Endothelial cell of umbilical vein (primary cell): ENCODE results near the gene AMPD1. TPM values are rescaled to one million over a fixed set of nuclear protein-coding genes. Genes with fewer than 3 reads are reported as not detected.

ENCODE experiments used
- BruUV-seq: library from RNA; stranded (reverse); fragments of 400-500 nt; replicated peaks from 2 replicates; lab custom pipeline; 2021; lab: Mats Ljungman, UMichigan
- CTCF ChIA-PET: fragments of 300-600, 350-600 bp; sonication (Branson Sonifier 250); formaldehyde crosslinking; loops from one replicate; lab custom pipeline; 2021; ENCODE audit warnings: antibody characterized with exemption, inconsistent platforms; lab: Charles Lee
- POLR2A ChIA-PET: fragments of 300-600, 350-600 bp; sonication (Branson Sonifier 250); formaldehyde crosslinking; loops from one replicate; lab custom pipeline; 2021; ENCODE audit warnings: antibody characterized with exemption, inconsistent platforms; lab: Charles Lee
- DNase-seq: peaks from one replicate; pipeline ENCODE4 v3.0.0-alpha.2; 2011; ENCODE audit warnings: low read depth, low spot score
- FAIRE-seq: peaks from 2 replicates; lab custom pipeline; 2011; peaks lifted over from hg19 to GRCh38; lab: Jason Lieb, UNC
- H2AFZ ChIP-seq: 2 replicates; pipeline ENCODE4 v1.6.0; 2012; ENCODE audit warnings: low read depth, low read length, control low read depth, inconsistent platforms
- H3K27ac ChIP-seq: 2 replicates; pipeline ENCODE4 v1.5.1; 2011; ENCODE audit warnings: low read depth, mild to moderate bottlenecking, control low read depth, low read length, moderate library complexity; ENCODE audit not compliant: insufficient read depth
- H3K27me3 ChIP-seq, 2 experiments: 2 replicates each; pipeline versions ENCODE4 v1.6.0 to v1.6.1; 2011; ENCODE audit warnings: low read length in 2 of 2, mixed read lengths in 1 of 2; ENCODE audit not compliant: control insufficient read depth in 2 of 2, insufficient read depth in 2 of 2
- H3K36me3 ChIP-seq, 2 experiments: 2 replicates in 1 of 2; 3 replicates in 1 of 2; pipeline ENCODE4 v1.5.1; 2011; ENCODE audit warnings: low read length in 2 of 2, mild to moderate bottlenecking in 1 of 2, moderate library complexity in 1 of 2; ENCODE audit not compliant: control insufficient read depth in 2 of 2, insufficient read depth in 2 of 2; ENCODE audit errors: extremely low read depth in 1 of 2
- H3K4me1 ChIP-seq: 3 replicates; pipeline ENCODE4 v1.5.1; 2011; ENCODE audit warnings: mild to moderate bottlenecking, low read length; ENCODE audit not compliant: control insufficient read depth, insufficient read depth; ENCODE audit errors: extremely low read depth
- H3K4me2 ChIP-seq: 2 replicates; pipeline ENCODE4 v1.6.1; 2011; ENCODE audit warnings: low read length, control low read depth, mixed read lengths; ENCODE audit not compliant: insufficient read depth
- H3K4me3 ChIP-seq, 3 experiments: fragments of 200-600 bp in 1 of 3; sonication (generic), shearing (Covaris generic) in 1 of 3; replicated peaks in 1 of 3; 2 replicates each; pipeline ENCODE4 v1.5.1; 2011 to 2016; ENCODE audit warnings: control low read depth in 3 of 3, low read length in 3 of 3, mild to moderate bottlenecking in 2 of 3, inconsistent platforms in 1 of 3, low read depth in 1 of 3, moderate library complexity in 1 of 3; ENCODE audit not compliant: insufficient read depth in 1 of 3
- H3K79me2 ChIP-seq: 2 replicates; pipeline ENCODE4 v1.6.0; 2012; ENCODE audit warnings: low read length, inconsistent platforms; ENCODE audit not compliant: control insufficient read depth, insufficient read depth
- H3K9ac ChIP-seq: replicated peaks from 2 replicates; pipeline ENCODE3; 2011; ENCODE audit warnings: low read length, control low read depth; ENCODE audit not compliant: insufficient read depth; ENCODE audit errors: extremely low read depth
- H3K9me1 ChIP-seq: replicated peaks from 3 replicates; pipeline ENCODE4 v1.6.0; 2011; ENCODE audit warnings: mild to moderate bottlenecking, low read length; ENCODE audit not compliant: control insufficient read depth, insufficient read depth; ENCODE audit errors: extremely low read depth
- H3K9me3 ChIP-seq: replicated peaks from 2 replicates; pipeline ENCODE4 v1.5.1; 2012; ENCODE audit warnings: low read length, inconsistent platforms; ENCODE audit not compliant: control insufficient read depth, insufficient read depth
- H4K20me1 ChIP-seq: replicated peaks from 2 replicates; pipeline ENCODE3; 2011; ENCODE audit warnings: mild to moderate bottlenecking, low read length; ENCODE audit not compliant: control insufficient read depth, insufficient read depth; ENCODE audit errors: extremely low read depth
- CTCF ChIP-seq, 2 donors: IDR thresholded peaks; 1 replicate in 1 of 2; 2 replicates in 1 of 2; pipeline ENCODE4 v1.5.1; 2011; ENCODE audit warnings: low read length in 2 of 2, mild to moderate bottlenecking in 2 of 2, moderate library complexity in 2 of 2, control low read depth in 1 of 2, inconsistent platforms in 1 of 2, low read depth in 1 of 2; ENCODE audit not compliant: insufficient read depth in 1 of 2; ENCODE audit errors: extremely low read depth in 1 of 2
- EZH2 ChIP-seq: IDR thresholded peaks from 2 replicates; pipeline ENCODE4 v1.6.1; 2012; ENCODE audit warnings: borderline replicate concordance, low read depth, mild to moderate bottlenecking, moderate library complexity, low read length, inconsistent platforms; ENCODE audit not compliant: severe bottlenecking
- FOS ChIP-seq: IDR thresholded peaks from 2 replicates; pipeline ENCODE4 v1.6.1; 2011; ENCODE audit warnings: mild to moderate bottlenecking, low read length, moderate library complexity, borderline replicate concordance; ENCODE audit not compliant: insufficient read depth
- GATA2 ChIP-seq: IDR thresholded peaks from 2 replicates; pipeline ENCODE4 v1.7.0; 2011; ENCODE audit warnings: low read depth, mild to moderate bottlenecking, moderate library complexity, mixed read lengths, low read length; ENCODE audit not compliant: insufficient read length, insufficient read depth
- JUN ChIP-seq: IDR thresholded peaks from 2 replicates; pipeline ENCODE4 v1.6.1; 2011; ENCODE audit warnings: borderline replicate concordance, low read depth; ENCODE audit not compliant: insufficient read length, insufficient read depth
- MAX ChIP-seq: IDR thresholded peaks from 2 replicates; pipeline ENCODE4 v1.6.1; 2011; ENCODE audit not compliant: insufficient read depth, insufficient read length
- MYC ChIP-seq: IDR thresholded peaks from one replicate; pipeline ENCODE4 v1.6.1; 2011; ENCODE audit warnings: mild to moderate bottlenecking, low read depth, low read length
- POLR2A ChIP-seq: IDR thresholded peaks from 2 replicates; pipeline ENCODE4 v1.6.1; 2012; ENCODE audit warnings: low read depth, mild to moderate bottlenecking, control low read depth, low read length
- POLR2AphosphoS5 ChIP-seq: IDR thresholded peaks from 2 replicates; pipeline ENCODE4 v1.6.1; 2012; ENCODE audit warnings: low read depth, mild to moderate bottlenecking, control low read depth, low read length, moderate library complexity; ENCODE audit not compliant: insufficient read depth
- dilution Hi-C: fragments of 300-500 bp; cut with MboI; formaldehyde crosslinking; loops from one replicate; pipeline ENCODE4 v1.15.0; 2019; ENCODE audit warnings: low sequenced_read_pairs; ENCODE audit not compliant: extremely low pct_ligation_motif_present
- intact Hi-C: fragments of 100-400 bp; cut with micrococcal nuclease; formaldehyde crosslinking; loops from one replicate; pipeline ENCODE4 v1.10.0; 2022
- polyA plus RNA-seq, 4 experiments: library from polyadenylated mRNA; depleted of rRNA in 3 of 4; stranded (reverse) in 3 of 4; unstranded in 1 of 4; fragments of >200 nt; gene quantifications; 2 replicates each; pipeline versions ENCODE4 v1.2.1 to v1.2.3, GENCODE V29; 2011 to 2012; ENCODE audit warnings: missing spikeins in 1 of 4
- total RNA-seq: library from RNA; stranded (reverse); gene quantifications from 2 replicates; pipeline ENCODE4 v1.2.3, GENCODE V29; 2021

AMPD1 gene
- total and polyA plus RNA-seq, 2 donors (not counting 3 experiments of a cell fraction or from before 2014, with no cell fraction given), result not detected

GRCh38 chr1:114691061-114691460 lies 4.3 kb downstream of the AMPD1 start:
- dilution Hi-C loops, result no loop called here
- BruUV-seq, result no TSS peak
- Histone ChIP-seq H3K9me3 (no peaks in the 10 kb centered on the region), H3K36me3 (no peaks in the 10 kb centered on the region), H3K4me2 (no peak overlapping the region), H3K4me1 (no peaks in the 10 kb centered on the region), H4K20me1 (no peaks in the 10 kb centered on the region), H3K27me3 (peaks cover 4 to 8% of the 10 kb centered on the region in 2 experiments), H3K4me3 (no peak overlapping the region), H3K79me2 (no peaks in the 10 kb centered on the region), H2AFZ (no peak overlapping the region), H3K9me1 (no peaks in the 10 kb centered on the region), H3K9ac (no peak overlapping the region), H3K27ac (no peak overlapping the region)
- TF ChIP-seq POLR2AphosphoS5 (no peak), MYC (no peak), FOS (no peak), EZH2 (no peak), JUN (no peak), POLR2A (no peak), MAX (no peak), GATA2 (no peak), CTCF (IDR thresholded peaks at IDR 0.05; ENCODE audit: extremely low read depth in 1 of 2, insufficient read depth in 1 of 2, low read depth in 1 of 2, low read length in 2 of 2) (no peak)
- intact Hi-C loops, result no loop called here
- POLR2A ChIA-PET, result no interaction called here
- CTCF ChIA-PET, result no interaction called here
- DNase-seq (no peak), FAIRE-seq (no peak)
